Gastroesophageal sphincter (tissue), 4 donors: ENCODE measurements around the gene CNTNAP5. TPM values are rescaled to one million over a fixed set of nuclear protein-coding genes. Genes with fewer than 3 reads are reported as not detected.
A peak's percentile ranks its signal among the peaks of the same experiment; 100 is the strongest.

ENCODE experiments used
- ATAC-seq: fragments of 150-250 bp; one replicate; pipeline ENCODE4 v1.9.1; 2016; ENCODE audit warnings: mild to moderate bottlenecking, moderate library complexity
- H3K27ac ChIP-seq, 4 donors: fragments of 200-600 bp; sonication (generic) in 3 of 4; 1 replicate in 3 of 4; 2 replicates in 1 of 4; pipeline ENCODE4 v1.5.1; 2016 to 2019
- H3K27me3 ChIP-seq: fragments of 200-600 bp; sonication (generic); one replicate; pipeline ENCODE4 v1.5.1; 2019
- H3K36me3 ChIP-seq, 2 donors: fragments of 200-600 bp; sonication (generic); one replicate each; pipeline ENCODE4 v1.5.1; 2019; ENCODE audit warnings: control low read depth in 1 of 2
- H3K4me1 ChIP-seq, 3 donors: fragments of 200-600 bp; sonication (generic); 1 replicate in 2 of 3; 2 replicates in 1 of 3; pipeline ENCODE4 v1.5.1; 2016 to 2019; ENCODE audit warnings: control low read depth in 2 of 3
- H3K4me3 ChIP-seq, 2 donors: fragments of 200-600 bp; sonication (generic); one replicate each; pipeline ENCODE4 v1.5.1; 2019; ENCODE audit warnings: mild to moderate bottlenecking in 1 of 2, moderate library complexity in 1 of 2
- H3K9me3 ChIP-seq, 3 donors: fragments of 200-600 bp; sonication (generic); one replicate each; pipeline ENCODE4 v1.5.1; 2017 to 2019; ENCODE audit warnings: control low read depth in 2 of 3
- CTCF ChIP-seq, 4 experiments: fragments of 200-600 bp in 2 of 4; fragments of 450-650 bp in 2 of 4; sonication (generic) in 1 of 4; IDR thresholded peaks; one replicate each; pipeline ENCODE4 v1.5.1; 2017 to 2019; ENCODE audit warnings: antibody characterized with exemption in 4 of 4, mild to moderate bottlenecking in 2 of 4, moderate library complexity in 2 of 4
- EP300 ChIP-seq: sonication (generic); formaldehyde crosslinking; IDR thresholded peaks from one replicate; pipeline ENCODE4 v1.6.1; 2017; ENCODE audit warnings: antibody characterized with exemption, mild to moderate bottlenecking
- POLR2A ChIP-seq, 2 donors: fragments of 450-650 bp; IDR thresholded peaks; one replicate each; pipeline ENCODE4 v1.6.1; 2017; ENCODE audit warnings: antibody characterized with exemption in 2 of 2, mild to moderate bottlenecking in 2 of 2, moderate library complexity in 1 of 2
- POLR2AphosphoS5 ChIP-seq: sonication (generic); formaldehyde crosslinking; IDR thresholded peaks from one replicate; pipeline ENCODE4 v1.6.1; 2017; ENCODE audit warnings: antibody characterized with exemption
- WGBS, 2 donors: methylation state at CpG; one replicate each; pipeline ENCODE4 v1.1.5; 2018; ENCODE audit warnings: low coverage in 1 of 2; 5-methylcytosine and 5-hydroxymethylcytosine counted together
- total RNA-seq, 4 donors: library from RNA; depleted of rRNA; stranded (reverse); fragments of >200 nt; gene quantifications; one replicate each; pipeline ENCODE4 v1.1.0, GENCODE V29; 2016

CNTNAP5 gene
- total RNA-seq, 4 donors from 2014 or later = 3.2 TPM; not detected in 3

GRCh38 chr2:124501575-124502152 is 476.6 kb downstream of the CNTNAP5 start:
- TF ChIP-seq EP300 (no peak), POLR2A (IDR thresholded peaks at IDR 0.05) (no peak), POLR2AphosphoS5 (no peak), CTCF (IDR thresholded peaks at IDR 0.05) (no peak)
- no peak for ATAC-seq
- WGBS, 2 donors = 72 to 78% methylated on average over 4 to 6 of the region's 6 CpGs
- Histone ChIP-seq H3K27me3 (no peaks in the 10 kb centered on the region), H3K36me3 (no peaks in the 10 kb centered on the region), H3K27ac (no peak overlapping the region), H3K9me3 (no peaks in the 10 kb centered on the region), H3K4me1 (no peaks in the 10 kb centered on the region), H3K4me3 (no peak overlapping the region)

GRCh38 chr2:124514236-124514635 is 489.1 kb downstream of the CNTNAP5 start:
- WGBS, 2 donors = 82 to 86% methylated on average over 1 of the region's 1 CpG
- no peaks in the 10 kb centered on the region for H3K36me3 ChIP-seq
- no peak for ATAC-seq
- no peaks in the 10 kb centered on the region for H3K9me3 ChIP-seq
- H3K27me3 ChIP-seq = no peaks in the 10 kb centered on the region
- H3K27ac ChIP-seq = no peak overlapping the region
- no peak overlapping the region for H3K4me3 ChIP-seq
- H3K4me1 ChIP-seq = peaks cover 0 to 1% (median 0%) of the 10 kb centered on the region in 3 donors
- TF ChIP-seq POLR2A (IDR thresholded peaks at IDR 0.05) (no peak), CTCF (IDR thresholded peaks at IDR 0.05) (no peak), POLR2AphosphoS5 (no peak), EP300 (no peak)

DNA sequence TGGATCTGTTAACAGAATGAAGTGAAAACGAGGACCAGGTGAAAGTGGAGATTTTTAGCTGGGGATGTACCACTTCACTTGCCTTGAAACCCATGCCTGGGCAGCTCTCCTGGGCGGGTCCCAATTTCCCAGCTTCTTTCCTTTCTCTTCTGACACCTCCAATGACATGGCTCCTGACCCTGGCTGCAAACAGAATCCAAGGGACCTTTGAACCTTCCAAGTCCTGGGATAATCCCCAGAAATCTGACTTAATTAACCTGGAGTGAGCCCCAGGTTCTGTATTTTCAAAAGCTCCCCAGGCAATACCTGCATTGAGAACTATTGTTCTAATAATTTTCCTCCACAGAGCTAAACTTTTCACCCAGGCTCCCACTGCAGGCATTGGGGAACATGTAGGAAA is 495.9 kb downstream of the CNTNAP5 start:
- WGBS, 2 donors = 92 to 100% methylated on average over 1 to 2 of the region's 2 CpGs
- peaks cover 0 to 48% (median 0%) of the 10 kb centered on the region in 3 donors for H3K4me1 ChIP-seq
- no peaks in the 10 kb centered on the region for H3K36me3 ChIP-seq
- H3K27me3 ChIP-seq = no peaks in the 10 kb centered on the region
- H3K27ac ChIP-seq = no peak overlapping the region
- no peak for ATAC-seq
- no peak for TF ChIP-seq POLR2A (IDR thresholded peaks at IDR 0.05)
- TF ChIP-seq POLR2AphosphoS5 = no peak
- TF ChIP-seq EP300 = no peak
- TF ChIP-seq CTCF (IDR thresholded peaks at IDR 0.05) = no peak
- H3K9me3 ChIP-seq = no peaks in the 10 kb centered on the region
- H3K4me3 ChIP-seq = no peak overlapping the region

DNA sequence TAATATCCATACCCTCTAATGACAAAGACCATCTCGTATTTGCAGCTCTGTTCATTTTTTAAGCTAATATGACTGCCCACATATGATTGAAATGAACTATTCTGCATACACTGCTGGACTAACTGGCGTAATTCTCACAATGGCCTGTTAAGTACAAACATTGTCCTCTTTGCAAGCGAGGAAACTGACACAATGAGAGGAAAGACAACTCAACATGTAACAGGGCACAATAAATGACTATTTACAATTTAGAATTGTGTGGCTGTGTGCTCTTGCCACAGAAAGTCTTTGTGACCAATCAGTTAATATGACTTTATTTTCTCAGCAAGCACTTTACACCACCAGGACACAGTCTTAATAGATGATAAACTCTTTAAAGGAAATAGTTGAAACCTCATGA is 498.0 kb downstream of the CNTNAP5 start:
- H3K9me3 ChIP-seq = no peaks in the 10 kb centered on the region
- H3K4me1 ChIP-seq = peaks cover 0 to 54% (median 0%) of the 10 kb centered on the region in 3 donors
- H3K27me3 ChIP-seq = no peaks in the 10 kb centered on the region
- WGBS, 2 donors = 56 to 100% methylated on average over 1 to 3 of the region's 3 CpGs
- H3K4me3 ChIP-seq = no peak overlapping the region
- no peaks in the 10 kb centered on the region for H3K36me3 ChIP-seq
- H3K27ac ChIP-seq = no peak overlapping the region
- ATAC-seq = no peak
- TF ChIP-seq CTCF (IDR thresholded peaks at IDR 0.05) (no peak), POLR2A (IDR thresholded peaks at IDR 0.05) (no peak), EP300 (no peak), POLR2AphosphoS5 (no peak)

- 58 to 63% methylated on average over 3 of the region's 7 CpGs for WGBS, 2 donors
- ATAC-seq = no peak
- peaks cover 0 to 51% (median 0%) of the 10 kb centered on the region in 3 donors for H3K4me1 ChIP-seq
- no peak for TF ChIP-seq CTCF (IDR thresholded peaks at IDR 0.05)
- no peak for TF ChIP-seq POLR2AphosphoS5
- no peak for TF ChIP-seq POLR2A (IDR thresholded peaks at IDR 0.05)
- TF ChIP-seq EP300 = no peak
- H3K27me3 ChIP-seq = no peaks in the 10 kb centered on the region
- H3K9me3 ChIP-seq = no peaks in the 10 kb centered on the region
- no peaks in the 10 kb centered on the region for H3K36me3 ChIP-seq
- H3K27ac ChIP-seq = peak overlapping the region in 1 of 4 donors; percentile 42
- H3K4me3 ChIP-seq = no peak overlapping the region
Observed at GRCh38 chr2:124524155-124524915, 499.2 kb downstream of the CNTNAP5 start.
